NCI-H1105 treated with DMSO at 0.1 percent for 48 hours (cell line): ENCODE measurements around the gene CSAD.

ENCODE experiments used
- DNase-seq: peaks from one replicate; lab custom pipeline; 2025; lab: John Stamatoyannopoulos, UW

Gene CSAD, protein sequence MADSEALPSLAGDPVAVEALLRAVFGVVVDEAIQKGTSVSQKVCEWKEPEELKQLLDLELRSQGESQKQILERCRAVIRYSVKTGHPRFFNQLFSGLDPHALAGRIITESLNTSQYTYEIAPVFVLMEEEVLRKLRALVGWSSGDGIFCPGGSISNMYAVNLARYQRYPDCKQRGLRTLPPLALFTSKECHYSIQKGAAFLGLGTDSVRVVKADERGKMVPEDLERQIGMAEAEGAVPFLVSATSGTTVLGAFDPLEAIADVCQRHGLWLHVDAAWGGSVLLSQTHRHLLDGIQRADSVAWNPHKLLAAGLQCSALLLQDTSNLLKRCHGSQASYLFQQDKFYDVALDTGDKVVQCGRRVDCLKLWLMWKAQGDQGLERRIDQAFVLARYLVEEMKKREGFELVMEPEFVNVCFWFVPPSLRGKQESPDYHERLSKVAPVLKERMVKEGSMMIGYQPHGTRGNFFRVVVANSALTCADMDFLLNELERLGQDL

DNA sequence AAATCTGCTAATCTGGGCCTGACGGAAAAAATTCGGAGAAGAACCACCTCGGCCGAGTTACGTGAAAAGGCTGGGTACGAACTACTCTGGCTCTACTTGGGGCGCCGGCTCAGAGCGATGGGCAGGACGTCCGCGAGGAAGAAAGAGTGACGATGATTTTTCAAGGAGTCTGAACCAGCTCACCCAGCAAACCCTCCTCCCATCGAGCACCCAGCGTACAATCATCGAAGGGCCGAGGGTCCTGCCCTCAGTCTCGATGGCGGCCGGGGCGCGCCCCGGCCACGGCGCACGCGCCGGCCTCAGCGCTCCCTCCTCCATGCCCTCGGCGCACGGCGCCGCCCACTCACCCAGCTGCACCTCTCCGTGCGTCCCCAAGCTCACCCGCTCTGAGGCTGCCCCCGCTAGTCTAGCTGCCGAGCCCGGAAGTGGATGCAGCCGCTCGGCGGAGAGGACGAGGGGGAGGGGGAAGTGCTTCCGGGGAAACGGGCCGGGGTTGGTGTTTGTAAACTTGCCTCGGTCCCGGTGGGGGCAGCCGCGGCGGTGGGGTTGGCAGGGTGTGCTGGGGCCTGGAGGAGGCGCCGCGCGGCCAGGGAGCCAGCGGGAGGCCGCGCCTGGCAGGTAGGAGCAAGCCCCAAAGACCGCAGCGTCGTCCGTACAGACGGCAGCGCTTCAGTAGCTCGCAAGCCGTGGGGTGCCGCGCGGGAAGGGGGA lies at the start of gene CSAD, which contains the start of gene ZNF740:
TSS of gene CSAD (minus strand) at position 706 of the 711 bp plus-strand sequence. CDS start 7,455 bp downstream, outside the sequence.
TSS of gene ZNF740 (plus strand) at position 503 of the 711 bp plus-strand sequence. CDS start 1,262 bp downstream, outside the sequence.
- DNase-seq = peak; percentile 86

DNA sequence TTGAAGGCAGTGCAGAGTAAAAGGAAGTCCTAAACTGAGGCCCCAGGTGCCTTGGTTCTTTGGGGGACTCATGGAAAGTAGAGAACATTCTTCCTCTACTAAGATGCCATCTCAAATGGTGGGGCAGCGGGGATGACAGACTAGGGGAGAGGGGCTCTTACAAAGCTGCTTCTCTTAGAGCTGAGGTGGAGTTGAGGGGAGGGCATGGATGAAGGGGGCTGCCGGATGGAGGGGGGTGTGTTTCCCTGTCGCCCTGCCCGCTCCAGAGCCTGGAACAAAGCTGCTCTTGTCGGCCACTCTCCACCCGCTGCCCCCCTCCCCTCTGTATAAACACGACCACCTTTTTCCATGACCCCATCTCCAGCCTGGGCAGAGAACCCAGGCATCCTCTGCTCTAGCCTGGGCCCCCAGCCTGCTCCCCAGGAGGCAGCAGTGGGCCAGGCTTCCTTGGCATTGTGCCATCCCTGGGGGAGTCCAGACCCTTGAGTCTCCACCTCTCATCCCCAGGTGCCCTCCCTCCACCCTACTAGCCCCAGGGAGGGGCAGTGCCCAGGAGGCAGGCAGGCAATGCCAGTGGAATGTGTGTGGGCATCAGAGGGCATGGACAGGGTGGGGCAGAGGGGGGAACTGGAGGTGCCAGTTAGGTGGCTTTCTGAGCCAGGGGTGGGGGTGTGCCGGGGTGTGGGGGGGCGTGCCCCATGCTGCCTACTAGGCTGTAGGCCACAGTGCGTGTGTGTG lies 49.6 kb upstream of the CSAD start:
- DNase-seq = no peak

DNA sequence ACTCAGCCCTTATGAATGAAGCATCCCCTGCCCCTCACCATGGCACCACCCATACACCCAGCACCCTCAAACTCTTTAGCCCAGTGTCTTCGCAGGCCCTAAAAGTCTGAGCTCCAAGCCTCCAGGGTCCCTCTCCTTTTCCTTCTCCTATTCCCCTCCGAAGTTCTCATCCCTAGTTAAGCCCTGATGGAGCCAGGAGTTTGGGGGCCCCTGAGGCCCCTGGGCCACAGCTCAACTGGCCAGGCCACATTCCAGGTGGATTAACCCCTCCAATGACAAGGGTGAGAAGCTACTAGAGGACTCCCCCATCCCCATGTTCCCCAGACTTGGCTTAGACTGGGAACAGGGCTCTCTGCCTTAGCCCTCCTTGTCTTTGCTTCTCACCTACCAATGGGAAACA lies 48.7 kb upstream of the CSAD start:
- DNase-seq = no peak

DNA sequence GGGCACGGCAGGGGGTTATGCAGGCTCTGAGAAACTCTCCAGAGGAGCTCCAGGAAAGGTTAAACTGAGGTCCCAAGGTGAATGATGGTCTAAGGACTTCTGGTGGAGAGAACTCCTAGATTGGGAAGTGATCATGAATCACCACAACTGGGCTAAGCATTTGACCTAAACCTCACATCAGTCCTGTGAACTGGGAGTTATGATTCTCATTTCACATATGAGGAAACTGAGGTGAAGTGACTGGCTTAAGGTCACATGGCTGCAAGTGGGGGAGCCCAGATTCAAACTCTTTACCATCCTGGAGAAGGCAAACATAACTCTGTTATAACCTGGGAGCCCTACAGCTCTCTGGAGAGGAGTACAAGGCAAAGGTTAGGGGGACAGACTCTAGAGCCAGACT lies 47.1 kb upstream of the CSAD start:
- DNase-seq = no peak

DNA sequence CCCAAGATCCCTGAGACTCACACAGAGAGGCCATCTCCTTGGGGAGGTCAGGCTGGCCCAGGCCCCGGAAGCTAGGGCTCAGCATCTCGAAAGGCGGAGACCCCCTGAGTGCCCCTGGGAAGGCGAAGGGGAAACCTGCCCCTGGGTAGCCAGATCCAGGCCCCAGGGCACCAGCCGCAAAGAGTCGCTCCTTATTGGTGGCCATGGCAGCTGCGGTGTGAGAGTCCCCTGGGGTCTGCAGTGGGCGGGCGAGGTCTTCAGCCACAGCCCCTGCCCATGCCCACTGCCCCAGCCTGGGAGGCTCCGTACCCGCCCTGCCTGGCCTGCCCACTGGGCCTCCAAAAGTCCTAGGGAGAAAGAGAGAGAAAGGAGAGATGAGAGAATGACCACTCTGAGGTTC lies 46.6 kb upstream of the CSAD start:
- DNase-seq = no peak

DNA sequence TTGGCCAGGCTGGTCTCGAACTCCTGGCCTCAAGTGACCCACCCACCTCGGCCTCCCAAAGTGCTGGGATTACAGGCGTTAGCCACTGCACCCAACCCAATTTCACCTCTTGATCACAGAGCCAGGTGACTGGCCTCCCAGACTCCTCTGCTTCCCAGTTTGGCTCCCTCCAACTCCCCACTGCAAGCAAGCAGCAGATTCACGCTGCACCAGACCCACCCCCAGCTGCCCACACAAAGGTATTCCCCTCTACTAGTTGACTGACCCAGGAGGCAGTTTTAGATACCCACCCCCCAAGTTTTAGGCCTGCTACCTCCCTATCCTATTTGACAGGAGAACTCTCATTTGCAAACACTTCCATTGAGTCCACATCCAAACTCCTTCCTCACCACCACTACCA lies 46.1 kb upstream of the CSAD start:
- DNase-seq = no peak

DNA sequence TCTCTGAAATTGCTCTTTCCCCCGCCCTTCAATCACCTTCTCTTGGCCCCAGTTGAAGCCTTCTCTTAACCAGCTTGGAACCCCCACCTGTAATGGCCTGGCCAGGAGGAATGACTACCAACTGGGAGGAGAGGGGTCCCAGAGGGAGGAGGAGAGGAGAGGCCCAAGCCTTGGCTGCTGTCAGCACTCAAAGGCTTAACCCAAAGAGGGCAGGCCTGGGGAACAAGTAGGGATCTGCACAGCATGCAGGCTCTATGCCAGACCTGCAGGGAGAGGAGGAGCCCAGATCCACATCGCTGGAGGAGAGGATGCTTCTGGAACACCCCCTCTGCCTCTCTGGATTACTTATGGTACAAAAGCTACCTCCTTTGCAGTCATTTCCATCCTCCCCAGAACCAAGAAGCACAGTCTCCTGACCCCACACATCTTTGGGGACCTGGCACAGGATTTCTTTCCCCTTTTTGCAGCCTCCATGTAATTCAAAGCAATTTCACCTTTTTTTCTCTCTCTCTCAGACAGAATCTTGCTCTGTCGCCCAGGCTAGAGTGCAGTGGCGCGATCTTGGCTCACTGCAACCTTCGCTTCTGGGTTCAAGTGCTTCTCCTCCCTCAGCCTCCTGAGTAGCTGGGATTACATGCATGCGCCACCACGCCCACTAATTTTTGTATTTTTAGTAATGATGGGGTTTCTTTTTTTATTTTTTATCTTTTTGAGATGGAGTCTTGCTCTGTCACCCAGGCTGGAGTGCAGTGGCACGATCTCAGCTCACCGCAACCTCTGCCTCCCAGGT lies 45.1 kb upstream of the CSAD start:
- DNase-seq = no peak

DNA sequence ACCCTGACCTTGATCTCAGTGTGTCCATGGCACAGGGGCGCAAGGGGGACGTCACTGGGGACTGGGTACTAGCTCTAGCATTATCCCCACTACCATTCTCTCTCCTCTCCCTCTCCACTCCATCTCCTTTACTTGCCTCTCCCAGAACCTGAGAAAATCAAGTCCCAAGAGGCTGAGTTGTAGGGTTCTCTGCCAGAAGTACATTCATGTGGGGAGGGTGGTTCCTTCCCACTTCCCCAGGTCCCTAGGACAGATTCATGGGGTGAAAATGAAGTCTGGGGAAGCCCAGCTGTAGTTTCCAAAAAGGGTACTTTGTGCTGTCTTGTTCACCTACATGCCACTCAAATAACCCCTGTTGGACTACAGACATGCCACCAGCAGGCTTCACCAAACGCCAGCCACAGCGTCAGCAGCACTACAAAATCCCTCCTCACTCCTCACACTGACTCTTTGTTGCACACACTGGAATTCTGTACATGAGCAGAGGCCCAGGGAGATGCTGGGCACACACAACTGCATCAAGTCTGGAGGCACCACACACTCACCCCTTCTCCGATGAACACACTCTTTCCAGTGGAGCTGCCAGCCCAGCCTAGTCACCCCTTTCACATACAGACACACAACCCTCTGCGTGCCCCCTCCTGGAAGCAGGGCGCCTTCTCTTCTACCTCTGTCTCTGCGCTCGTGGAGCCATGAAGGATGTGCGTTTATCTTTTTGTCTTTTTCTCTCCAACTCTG lies 44.3 kb upstream of the CSAD start:
- no peak for DNase-seq

DNA sequence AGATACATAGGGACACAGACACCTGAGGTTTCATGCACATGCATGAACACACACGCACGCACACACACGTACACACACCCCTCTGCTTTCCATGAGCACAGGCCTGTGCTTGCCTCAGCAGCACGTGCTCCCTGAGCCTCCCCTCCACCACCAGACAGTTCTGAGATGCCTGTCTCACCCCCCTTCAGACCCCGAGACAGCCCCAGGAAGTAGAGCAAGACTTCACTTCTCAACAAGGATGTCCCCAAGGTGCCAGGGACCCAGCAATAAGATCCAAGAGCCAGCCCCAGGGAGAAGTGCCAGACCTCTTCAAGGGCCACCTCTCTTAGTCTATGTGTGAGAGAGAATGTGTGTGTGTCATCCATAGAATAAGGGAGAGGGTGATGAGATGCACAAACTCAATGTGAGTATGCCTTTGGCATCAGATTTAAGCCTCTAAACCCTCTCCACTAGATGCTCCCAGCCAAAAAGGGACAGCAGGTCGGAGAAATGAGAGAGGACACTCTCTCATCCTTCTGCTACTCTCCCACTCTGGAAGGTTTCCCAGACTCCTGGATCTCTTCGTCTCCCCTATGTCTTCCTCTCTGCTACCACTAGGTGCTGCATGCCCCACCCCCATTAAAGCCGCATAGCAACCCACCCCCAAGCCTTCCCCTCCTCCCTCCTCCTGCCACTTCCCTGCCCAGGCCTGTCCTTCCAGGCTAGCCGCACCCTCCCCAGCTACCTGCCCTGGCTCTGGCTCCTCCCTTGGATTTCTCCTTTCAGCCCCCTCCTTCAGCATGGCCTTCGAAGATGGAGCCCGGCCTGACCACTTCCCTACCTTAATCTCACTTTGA lies 43.6 kb upstream of the CSAD start:
- DNase-seq = no peak

DNA sequence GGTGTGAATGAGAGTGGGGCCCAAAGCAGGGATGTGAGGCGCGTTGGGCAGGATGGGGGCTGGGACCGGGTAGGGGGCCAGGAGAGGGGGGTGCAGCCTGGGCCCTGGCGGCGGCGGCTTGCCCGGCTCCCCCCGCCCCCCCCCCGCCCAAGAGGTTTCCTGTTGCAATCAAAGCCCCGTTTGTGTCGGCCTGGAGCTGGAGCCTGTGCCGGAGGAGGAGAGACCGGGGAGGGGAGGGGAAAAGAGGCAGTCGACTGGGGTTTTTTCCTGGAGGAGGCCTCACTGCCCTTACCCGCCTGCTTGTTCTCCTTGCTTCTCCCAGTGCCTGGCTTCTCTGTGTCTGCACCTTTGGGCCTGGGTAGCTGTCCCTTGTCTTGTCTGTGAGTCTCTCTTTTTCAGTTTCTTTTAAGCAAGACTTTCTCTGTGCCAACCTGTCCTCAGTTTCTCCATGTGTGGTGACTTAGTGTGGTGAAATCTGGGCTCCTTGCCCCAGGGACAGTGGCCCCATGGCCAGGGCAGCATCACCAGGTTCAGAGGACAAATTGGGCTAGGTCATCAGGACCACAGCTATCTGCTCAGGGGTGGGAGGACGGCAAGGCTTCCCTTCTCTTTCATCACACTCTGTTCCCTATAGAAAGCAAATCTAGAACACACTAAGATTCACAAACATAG lies 42.8 kb upstream of the CSAD start:
- DNase-seq = no peak

DNA sequence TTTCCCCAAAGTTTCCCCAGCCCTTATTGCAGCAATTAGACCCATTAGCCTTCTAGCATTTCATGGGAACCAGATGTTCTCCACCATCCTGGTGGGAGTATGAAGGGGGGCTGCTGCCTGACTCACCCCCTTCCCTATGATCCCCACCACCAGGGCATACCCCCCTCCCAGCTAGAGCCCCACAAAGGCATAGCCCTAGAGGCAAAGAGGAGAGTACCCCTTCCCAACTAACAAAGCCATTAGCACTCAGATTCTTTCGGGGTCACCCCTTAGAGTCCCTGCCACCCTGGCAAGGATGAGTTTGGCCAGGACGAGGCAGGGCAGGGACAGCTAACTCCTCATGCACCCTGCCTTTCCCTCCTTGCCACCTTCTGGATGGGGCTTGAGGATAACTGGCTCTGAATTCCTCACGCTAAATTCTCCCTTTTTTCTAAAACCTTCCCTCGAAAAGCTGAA lies 42.1 kb upstream of the CSAD start:
- no peak for DNase-seq

DNA sequence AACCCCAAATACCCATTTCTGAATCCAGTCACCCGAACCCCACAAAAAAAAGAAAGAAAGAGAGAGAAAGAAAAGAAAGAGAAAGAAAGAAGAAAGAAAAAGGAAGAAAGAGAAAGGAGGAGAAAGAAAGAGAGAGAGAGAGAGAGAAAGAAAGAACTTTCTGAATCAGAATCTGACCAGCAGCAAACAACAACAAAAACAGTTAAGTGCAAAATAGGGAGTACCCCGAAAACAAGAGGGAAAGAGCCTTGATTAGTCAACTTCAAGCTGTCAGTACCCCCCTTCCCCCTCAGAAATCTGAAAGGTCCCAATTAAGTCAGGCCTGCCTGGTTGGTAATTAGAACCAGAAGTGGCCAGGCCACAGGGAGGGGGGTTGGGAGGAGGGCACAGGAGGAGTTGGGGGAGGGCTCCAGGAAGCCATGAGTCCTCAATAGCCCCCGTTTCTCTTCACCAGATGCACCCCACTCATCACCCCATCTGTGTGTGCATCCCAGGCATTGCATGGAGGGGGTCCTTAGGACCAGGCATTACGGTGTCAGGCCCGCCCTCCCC lies 41.5 kb upstream of the CSAD start:
- no peak for DNase-seq

DNA sequence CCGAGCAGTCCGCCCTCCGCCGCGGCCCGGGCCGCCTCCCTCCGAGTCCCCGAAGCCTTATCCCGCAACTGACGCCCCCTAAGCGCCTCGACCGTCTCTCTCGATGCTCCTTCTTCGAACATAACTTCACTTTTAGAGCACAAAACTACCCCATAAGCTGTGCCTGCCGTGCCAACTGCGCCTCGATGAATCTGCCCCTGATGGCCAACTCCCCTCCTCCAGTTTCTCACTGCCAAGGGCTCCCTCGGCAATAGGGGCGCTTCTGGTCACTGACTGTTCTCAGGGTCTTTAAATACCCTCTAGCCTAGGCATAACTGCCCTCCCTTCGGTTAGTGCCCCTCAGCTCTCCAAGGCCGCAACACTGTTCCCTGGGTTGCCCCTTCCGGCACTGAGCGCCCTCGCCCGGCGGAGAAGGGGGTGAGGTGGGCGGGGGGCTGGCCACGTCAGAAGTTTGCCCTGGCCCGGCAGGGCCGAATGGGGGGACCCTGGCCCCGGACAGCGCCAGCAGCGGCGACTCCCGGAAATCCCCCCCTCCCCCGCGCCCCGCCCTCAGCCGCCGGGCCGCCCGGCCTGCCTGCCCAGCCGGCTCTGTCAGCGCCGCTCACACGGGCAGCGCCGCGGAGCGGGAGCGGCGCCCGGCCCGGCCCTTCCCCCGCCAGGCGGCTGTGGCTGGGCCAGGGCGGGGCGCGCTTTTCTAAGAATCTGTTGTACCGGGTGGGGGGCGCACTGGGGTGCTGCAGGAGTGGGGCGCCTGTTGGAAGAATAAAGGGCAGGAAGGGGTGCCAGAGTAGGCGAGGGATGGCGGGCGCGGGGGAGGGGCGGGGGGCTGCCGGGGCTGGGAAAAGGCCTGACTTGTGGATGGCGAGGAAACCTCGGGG lies 40.7 kb upstream of the CSAD start:
- peak; percentile 21 for DNase-seq

DNA sequence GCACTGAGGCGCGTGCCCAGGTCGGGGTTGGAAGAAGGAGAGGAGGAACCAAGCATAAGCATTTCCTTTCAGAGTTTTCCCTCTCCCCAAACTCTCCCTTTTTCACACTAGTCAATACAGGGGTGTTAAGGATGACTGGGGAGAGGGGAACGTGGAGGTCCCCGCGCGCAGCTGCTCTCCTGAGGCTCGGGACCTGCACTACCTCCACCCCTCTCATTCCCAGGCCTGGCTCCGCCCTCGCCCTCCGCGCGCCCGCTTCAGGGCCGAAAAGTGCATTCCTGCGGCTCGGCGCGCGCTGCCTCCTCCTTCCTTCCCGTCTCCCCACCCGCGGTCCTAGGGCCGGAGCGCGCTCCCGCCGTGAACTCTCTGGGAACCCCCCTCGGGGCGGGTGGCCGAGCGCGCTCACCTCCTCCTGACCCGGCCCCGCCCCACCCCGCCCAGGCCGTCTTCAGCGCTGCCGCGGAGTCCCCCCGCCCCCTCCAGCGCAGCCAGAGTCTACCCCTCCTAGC lies 40.0 kb upstream of the CSAD start:
- peak; percentile 55 for DNase-seq

DNA sequence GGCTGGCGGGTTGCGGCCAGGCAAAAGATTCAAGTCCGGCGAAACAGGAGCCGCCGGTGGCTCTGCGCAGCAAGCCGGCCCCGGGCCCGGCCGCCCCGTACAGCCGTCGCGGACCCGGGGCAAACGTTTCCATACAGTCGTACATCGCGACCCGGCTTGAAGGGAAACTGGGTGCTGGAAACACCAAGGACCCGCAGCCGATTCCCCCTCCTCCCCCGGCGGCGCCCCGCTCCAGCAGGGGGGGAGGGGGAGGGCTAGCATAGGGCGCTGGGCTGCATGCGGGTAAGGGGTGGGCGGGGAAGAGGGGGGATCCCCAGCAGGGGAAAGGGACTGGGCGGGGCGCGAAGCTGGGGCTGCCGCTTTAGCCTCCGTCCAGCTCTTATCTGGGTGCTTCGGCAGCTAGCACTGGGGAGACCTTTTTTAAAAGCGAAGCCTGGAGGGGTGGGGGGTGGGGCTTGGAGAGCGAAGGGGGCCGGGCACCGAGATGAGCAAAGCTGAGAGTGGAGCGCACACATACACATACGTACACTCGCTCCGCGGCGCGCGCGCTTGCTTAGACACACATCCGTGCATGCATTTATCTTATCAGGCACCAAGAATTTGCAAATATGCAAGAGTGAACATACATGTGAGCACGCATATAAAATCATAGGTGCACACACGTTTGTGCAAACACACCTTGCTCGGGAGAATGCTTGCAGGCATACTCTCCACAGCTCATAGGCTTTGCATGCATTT lies 39.4 kb upstream of the CSAD start:
- DNase-seq = peak; percentile 9

DNA sequence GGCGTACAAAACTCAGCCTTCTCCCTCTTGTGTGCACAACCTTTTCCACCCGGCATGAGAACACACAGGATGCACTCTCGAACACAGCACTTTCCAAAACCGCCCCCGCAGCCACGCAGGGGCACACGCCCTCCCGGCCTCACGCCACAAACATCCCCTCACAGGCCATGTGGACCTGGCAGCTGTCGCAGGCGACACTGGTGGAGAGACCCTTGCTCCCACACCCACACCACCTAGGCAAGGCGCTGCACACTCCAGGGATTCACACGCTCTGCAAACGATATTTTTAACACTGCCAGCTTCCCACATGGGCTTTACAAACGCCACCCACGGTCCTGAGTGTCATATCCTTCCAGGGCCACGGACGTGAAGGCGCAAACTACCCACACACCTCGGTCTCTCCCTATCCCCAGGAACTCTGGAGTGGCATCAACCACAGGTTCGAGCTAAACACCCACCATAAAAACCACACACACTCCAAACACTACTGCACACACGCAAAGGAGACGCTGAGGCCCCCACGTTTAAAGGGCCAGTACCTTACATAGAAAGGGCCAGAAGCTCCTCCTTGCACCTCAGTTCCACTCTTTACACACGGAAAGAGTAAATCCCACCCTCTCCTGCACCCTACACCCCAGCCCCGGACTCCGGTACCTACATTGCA lies 38.7 kb upstream of the CSAD start:
- no peak for DNase-seq
